Adipose tissue (tissue), 3 donors: ENCODE results near the gene GPR156. TPM values are rescaled to one million over a fixed set of nuclear protein-coding genes. Genes with fewer than 3 reads are reported as not detected.

Source experiments
- H3K27ac ChIP-seq: one replicate; pipeline ENCODE4 v1.5.1; 2013; ENCODE audit warnings: low read depth, low read length
- WGBS, 3 donors: extraction: QIAGEN DNeasy Blood & Tissue Kit; methylation state at CpG; one replicate each; pipeline ENCODE4 v1.1.7; 2013; 5-methylcytosine and 5-hydroxymethylcytosine counted together
- polyA plus RNA-seq, 3 donors: library from polyadenylated mRNA; stranded (reverse); fragments of 200-250 nt; gene quantifications; one replicate each; pipeline ENCODE4 v1.2.3, GENCODE V29; 2013
- donor health status: healthy with polysubstance abuse.
- donor health status: Bipolar disorder and iron deficiency.
- donor health status: healthy.

The GPR156 gene
- polyA plus RNA-seq, 3 donors: 0.01 to 0.11 (median 0.07) TPM

- H3K27ac ChIP-seq: no peak overlapping the region
- 5 to 41% (median 9%) methylated on average over 2 of the region's 2 CpGs for whole genome bisulfite sequencing, 3 donors
Observed at GRCh38 chr3:120203016-120203415, 82.0 kb downstream of the GPR156 start.

DNA sequence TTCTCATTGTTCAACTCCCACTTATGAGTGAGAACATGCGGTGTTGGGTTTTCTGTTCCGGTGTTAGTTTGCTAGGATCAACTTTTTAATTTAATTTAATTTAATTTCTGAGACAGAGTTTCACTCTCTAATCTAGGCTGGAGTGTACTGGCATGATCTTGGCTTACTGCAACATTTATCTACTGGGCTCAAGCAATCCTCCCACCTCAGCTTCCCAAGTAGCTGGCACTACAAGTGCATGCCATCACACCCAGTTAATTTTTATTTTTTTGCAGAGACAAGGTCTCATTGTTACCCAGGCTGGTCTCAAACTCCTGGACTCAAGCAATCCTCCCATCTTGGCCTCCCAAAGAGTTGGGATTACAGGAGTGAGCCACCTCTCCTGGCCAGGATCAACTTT, 82.7 kb downstream of the GPR156 start:
- no peak overlapping the region for H3K27ac ChIP-seq
- WGBS, 3 donors: 90 to 98% (median 97%) methylated on average over 2 of the region's 2 CpGs

DNA sequence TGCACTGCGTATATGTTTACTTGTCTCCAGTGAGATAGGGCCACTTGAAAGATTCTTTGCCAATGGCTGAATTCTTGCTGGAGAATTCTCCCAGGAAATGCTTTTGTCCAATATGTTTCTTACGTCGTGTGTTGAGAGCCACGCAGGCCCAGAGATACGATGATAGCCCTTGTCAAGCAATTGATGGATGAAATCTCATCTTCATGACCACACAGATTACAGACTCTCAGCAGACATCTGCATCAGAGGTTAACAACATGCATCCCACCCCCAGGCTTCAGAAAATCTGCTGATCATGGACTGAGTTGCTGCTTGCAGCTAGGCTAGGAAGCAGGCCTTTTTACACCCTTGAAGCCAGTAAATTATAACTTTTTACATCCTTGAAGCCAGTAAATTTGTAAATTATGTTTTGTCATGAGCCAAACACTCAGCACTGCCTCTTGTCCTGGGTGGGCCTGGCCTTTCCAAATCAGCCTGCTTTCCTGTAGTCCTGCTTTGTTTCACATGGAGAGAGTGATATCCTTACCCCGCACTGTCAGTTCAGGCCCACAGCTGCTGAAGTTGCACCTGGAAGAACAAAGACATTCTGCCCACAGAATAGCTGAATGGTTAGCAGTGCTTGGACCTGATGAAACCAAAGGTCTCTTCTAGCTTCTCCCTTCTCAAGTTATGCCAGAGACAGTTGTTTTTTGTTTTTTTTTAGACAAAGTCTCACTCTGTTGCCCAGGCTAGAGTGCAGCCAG, 84.4 kb downstream of the GPR156 start:
- H3K27ac ChIP-seq: no peak overlapping the region
- WGBS, 3 donors: 80 to 92% (median 88%) methylated on average over 6 of the region's 6 CpGs

- WGBS, 3 donors: 63 to 66% (median 65%) methylated on average over 3 of the region's 3 CpGs
- no peak overlapping the region for H3K27ac ChIP-seq
Observed at GRCh38 chr3:120198305-120198878, 86.6 kb downstream of the GPR156 start.

DNA sequence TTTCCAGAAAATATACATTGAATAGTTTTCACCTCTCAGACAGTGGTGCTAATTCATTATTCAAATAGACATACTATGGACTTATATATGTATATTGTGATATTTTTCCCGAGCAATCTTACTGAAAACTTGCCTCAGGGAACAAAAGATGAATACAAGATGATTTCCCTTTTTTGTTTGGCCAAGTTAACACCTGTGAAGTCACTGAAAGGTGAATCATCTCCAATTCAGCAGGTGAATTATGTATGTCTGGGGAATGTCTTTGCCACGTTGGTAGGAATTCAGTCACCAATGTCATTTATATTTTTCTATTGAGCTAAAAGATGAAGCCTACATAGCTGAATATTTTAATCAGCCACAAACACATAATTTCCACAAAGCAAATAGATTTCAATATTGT, 88.2 kb downstream of the GPR156 start:
- WGBS, 3 donors: 78 to 90% (median 83%) methylated on average over 2 of the region's 2 CpGs
- no peak overlapping the region for H3K27ac ChIP-seq

GRCh38 chr3:120196333-120196732, 88.7 kb downstream of the GPR156 start:
- WGBS, 3 donors: 89 to 91% (median 89%) methylated on average over 4 of the region's 4 CpGs

DNA sequence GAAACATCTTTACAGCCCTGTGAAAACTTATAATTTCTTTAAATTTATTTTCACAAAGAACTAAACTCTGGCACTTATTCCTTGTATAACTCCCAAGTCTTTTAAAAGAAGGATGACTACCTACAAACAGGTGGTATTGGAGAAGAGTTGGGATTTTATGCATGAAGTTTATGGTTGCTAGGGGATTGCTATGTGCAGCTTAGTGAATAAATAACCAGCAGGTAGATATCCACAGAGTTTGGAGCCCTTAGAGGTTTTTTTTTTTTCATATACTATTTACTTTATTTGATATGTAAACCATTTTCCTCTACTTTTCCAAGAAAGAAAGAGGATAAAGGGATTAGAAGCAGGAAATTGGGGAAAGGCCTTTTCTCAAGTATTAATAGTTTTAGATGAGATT, 91.5 kb downstream of the GPR156 start:
- no peak overlapping the region for H3K27ac ChIP-seq

More at GRCh38 chr3:120196333-120196732, 88.7 kb downstream of the GPR156 start:
- no peak overlapping the region for H3K27ac ChIP-seq

DNA sequence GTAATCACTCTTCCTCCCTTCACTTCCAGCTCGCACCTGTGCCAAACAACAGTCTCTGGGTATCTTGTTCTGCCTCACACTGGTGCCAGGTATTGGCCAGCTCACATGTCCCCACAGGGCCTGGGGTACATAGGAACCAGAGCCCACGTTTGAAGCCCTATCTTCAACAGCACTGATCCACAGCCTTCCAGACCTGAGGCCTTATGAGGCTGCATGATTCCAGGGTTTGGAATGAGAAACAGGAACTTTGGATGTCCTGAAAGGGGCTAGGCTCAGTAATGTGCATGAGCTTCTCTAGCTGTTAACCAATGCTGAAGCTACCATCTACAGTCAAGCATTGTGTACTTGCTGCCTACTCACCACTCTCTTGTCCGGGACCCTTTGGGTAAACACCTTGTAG, 92.4 kb downstream of the GPR156 start:
- WGBS, 3 donors: 80 to 84% (median 82%) methylated on average over 3 of the region's 3 CpGs
- no peak overlapping the region for H3K27ac ChIP-seq

DNA sequence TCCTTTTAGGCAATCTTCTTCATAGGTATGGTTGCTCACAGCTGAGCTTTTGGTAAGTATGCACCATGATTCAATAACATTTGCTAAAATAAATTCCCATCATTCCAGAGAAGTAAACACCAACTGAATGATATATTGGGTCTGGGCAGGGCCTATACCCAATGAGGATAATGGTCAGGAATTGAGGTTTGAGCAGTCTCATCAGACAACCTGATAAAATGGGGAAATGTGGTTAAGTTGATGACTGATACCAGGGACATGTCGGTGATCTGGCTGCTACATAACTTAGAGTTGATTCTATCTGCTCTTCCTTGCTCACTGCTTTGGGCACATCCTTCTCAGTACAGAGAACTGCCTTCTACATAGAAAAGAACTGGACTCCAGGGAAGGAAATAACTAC, 92.9 kb downstream of the GPR156 start:
- WGBS, 3 donors: 74 to 100% (median 84%) methylated on average over 1 of the region's 1 CpG
- no peak overlapping the region for H3K27ac ChIP-seq

- no peak overlapping the region for H3K27ac ChIP-seq
- WGBS, 3 donors: 74 to 93% (median 86%) methylated on average over 7 of the region's 7 CpGs
Observed at GRCh38 chr3:120182613-120183511, 102.2 kb downstream of the GPR156 start.

DNA sequence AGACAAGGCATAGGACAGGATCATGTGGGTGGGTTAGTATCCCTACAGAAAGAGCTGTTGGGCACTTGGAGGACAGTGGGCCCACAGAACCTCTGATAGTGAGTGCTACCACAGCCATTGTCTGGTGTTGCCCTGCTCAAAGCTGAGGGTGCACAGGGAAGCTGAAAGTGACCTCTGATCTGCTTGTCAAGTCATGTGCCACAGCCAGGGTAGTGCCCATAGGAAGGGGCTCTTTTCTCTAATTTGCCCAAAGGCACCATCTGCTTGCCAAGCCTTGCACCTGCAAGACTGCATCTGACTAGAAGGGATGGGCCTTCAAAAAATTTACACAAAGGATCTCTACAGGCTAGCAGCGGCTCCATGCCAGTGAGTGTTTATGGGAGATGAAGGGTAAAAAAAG, 103.4 kb downstream of the GPR156 start:
- WGBS, 3 donors: 89 to 95% (median 95%) methylated on average over 1 of the region's 1 CpG
- no peak overlapping the region for H3K27ac ChIP-seq

DNA sequence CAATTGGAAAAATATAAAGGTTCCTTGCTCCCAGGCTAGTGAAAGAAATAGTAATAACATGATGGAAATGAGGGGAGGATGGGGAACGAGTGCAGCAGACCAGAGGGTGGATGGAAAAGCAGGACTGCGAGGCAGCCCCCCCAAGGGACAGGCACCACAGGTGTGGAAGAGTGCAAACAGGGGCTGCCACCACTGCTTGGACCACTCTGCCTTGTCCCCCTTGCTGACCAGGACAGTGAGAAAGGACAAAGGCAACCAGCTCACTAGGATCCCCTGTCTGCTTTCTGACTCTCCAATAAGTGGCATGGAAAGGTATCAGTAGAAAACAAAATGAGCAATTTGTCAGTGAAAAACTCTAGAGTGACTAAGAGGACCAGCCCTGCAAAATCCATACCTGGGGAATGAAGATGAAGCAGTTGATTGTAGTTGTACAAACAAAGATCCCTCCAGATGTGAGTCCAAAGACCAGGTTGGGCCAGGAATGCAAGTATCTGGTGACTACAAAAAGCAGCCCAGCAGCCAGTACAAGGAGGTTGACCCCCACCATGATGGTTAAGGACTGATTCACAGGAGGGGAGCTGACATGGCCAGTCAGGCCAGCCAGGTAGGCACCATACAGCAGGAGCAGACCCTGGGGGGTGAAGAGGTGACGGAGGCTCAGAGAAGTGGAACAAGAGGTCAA, 104.2 kb downstream of the GPR156 start:
- H3K27ac ChIP-seq: no peak overlapping the region
- 84 to 93% (median 88%) methylated on average over 3 of the region's 3 CpGs for WGBS, 3 donors

DNA sequence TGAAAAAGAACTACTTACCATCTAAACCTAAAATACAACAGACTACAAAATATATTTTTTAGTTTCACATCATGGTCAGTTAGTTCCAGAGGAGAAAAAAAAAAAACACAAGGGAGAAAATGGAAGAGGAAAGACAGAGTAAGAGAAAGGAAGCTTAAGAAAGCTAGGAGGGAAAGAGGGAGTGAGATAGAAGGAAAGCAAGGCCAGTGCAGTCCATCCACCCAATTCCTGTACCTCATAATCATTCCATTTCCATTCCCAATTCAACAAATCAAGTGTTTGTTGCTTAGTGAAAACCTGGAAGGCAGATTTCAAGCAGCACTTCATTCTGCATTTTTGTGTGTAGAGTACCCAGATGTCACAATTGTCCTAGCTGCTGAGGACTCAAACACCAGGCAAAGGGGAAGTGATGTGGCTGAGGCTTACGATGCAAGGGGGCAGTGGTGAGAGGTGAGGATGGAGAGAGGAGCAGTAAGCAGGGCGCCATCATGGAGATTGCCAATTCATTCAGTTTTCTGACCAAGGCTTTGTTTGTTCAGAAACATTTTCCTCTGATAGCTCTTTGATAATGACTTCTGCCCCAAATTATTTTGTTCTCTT, 107.2 kb downstream of the GPR156 start:
- no peak overlapping the region for H3K27ac ChIP-seq
- 76 to 88% (median 86%) methylated on average over 2 of the region's 2 CpGs for WGBS, 3 donors

DNA sequence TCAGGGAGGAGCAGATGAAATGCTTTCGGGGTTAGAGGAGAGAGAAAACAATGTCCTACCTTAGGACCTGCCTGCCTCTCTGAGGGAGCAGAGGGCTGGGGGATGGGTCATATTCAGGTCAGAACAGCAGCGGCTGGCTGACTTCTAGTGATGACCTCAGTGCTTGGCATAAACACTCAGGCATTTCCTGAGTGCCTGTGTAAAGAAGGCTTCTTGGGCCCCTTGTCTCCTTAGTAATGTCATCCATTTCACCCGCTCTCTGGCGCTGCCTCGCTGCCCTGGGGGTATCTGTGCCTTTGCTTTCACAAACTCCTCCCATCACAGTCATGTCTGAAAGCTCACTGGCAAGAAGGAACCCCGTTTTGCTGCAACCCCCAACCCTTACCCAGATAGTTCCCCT, 107.9 kb downstream of the GPR156 start:
- WGBS, 3 donors: 32 to 48% (median 38%) methylated on average over 6 of the region's 6 CpGs
- H3K27ac ChIP-seq: no peak overlapping the region

GRCh38 chr3:120174811-120175539, 110.0 kb downstream of the GPR156 start:
- H3K27ac ChIP-seq: no peak overlapping the region
- 87 to 92% (median 88%) methylated on average over 2 to 3 of the region's 3 CpGs for WGBS, 3 donors

DNA sequence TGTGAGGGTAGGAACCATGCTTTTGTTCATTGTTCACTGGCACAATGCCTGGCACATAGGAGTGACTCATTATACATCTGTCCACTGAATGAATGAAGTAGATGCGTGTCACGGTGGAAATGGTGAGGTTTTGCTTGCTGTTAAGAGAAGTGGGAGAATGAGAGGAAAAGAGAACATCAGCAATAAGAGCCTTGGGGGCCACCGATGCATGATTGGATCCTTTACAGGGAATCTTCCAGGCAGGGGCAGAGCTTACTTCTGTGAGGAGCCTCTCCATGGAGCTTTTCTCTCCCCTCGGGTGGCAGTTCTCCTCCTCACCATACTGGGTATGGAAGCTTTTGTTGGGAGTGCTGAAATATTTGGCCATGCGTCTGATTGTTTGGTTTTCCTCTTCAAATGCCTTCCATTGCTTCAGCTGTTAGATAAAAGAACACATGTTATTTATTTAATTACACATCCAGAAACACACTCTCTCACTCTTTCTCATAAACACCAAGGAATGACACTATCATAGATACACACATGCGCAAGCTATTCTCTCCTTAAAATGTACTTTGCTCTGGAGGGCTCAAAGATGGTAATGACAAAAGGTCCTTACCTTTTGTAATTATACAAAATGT, 111.9 kb downstream of the GPR156 start:
- WGBS, 3 donors: 91 to 96% (median 96%) methylated on average over 6 of the region's 6 CpGs
- H3K27ac ChIP-seq: no peak overlapping the region

DNA sequence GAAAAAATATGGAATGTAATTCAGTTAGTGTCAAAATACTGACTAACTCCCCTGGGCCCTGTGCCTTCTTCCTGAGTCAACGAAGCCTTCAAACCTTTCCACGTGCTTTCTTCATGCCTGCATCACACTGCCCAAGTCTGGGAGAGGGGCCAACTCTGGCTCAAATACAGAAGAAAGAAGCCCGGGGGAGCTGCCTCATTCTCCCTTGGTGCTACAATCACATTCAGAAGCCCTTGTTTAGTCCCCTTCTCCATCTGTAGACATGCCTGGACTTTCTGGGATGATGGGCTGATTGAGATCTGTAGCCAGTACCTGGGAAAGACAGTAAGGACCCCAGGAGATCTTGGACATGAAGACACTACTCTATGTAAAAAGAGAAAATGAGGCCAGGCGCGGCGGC, 113.0 kb downstream of the GPR156 start:
- WGBS, 3 donors: 56 to 77% (median 60%) methylated on average over 6 of the region's 6 CpGs
- no peak overlapping the region for H3K27ac ChIP-seq
